Gastrocnemius medialis (tissue), 4 donors: ENCODE measurements around the gene CPA5. TPM values are rescaled to one million over a fixed set of nuclear protein-coding genes. Genes with fewer than 3 reads are reported as not detected.

ENCODE experiments used
- total RNA-seq, 4 donors: library from RNA; depleted of rRNA; stranded (reverse); fragments of >200 nt; gene quantifications; one replicate each; pipeline versions ENCODE4 v1.1.0 to v1.2.3, GENCODE V29; 2016

The CPA5 gene
- total RNA-seq, 4 donors from 2014 or later = not detected

Other genes with a start within 250 kb of the CPA5 start
- 10 to 100 TPM in 2 of 4 donors, 1 to 10 TPM in 2; 5.4 to 14.0 (median 9.9) TPM for gene TMEM209, start 139.4 kb upstream of the CPA5 start, total RNA-seq
- gene SSMEM1, start 137.0 kb upstream of the CPA5 start, total RNA-seq = not detected
- not detected for gene CPA2, start 78.0 kb upstream of the CPA5 start, total RNA-seq
- not detected for gene CPA4, start 51.7 kb upstream of the CPA5 start, total RNA-seq
- not detected for gene CPA1, start 35.7 kb downstream of the CPA5 start, total RNA-seq
- gene CEP41, start 96.2 kb downstream of the CPA5 start, total RNA-seq = 1 to 10 TPM; 1.8 to 6.2 (median 1.9) TPM
- gene MEST, start 147.3 kb downstream of the CPA5 start, total RNA-seq = 1 to 10 TPM; 1.4 to 2.3 (median 1.7) TPM